D721Med (cell line): ENCODE results near the gene IVD.

ENCODE experiments used
- DNase-seq: peaks from one replicate; pipeline ENCODE4 v3.0.0; 2011; ENCODE audit warnings: low spot score; ENCODE audit not compliant: insufficient read length
- FAIRE-seq: peaks from 2 replicates; lab custom pipeline; 2011; peaks lifted over from hg19 to GRCh38; lab: Jason Lieb, UNC
- CTCF ChIP-seq: IDR thresholded peaks from 2 replicates; pipeline ENCODE4 v1.5.1; 2012; ENCODE audit warnings: mild to moderate bottlenecking, control low read depth; ENCODE audit not compliant: insufficient read depth; ENCODE audit errors: missing control alignments

IVD gene

DNA sequence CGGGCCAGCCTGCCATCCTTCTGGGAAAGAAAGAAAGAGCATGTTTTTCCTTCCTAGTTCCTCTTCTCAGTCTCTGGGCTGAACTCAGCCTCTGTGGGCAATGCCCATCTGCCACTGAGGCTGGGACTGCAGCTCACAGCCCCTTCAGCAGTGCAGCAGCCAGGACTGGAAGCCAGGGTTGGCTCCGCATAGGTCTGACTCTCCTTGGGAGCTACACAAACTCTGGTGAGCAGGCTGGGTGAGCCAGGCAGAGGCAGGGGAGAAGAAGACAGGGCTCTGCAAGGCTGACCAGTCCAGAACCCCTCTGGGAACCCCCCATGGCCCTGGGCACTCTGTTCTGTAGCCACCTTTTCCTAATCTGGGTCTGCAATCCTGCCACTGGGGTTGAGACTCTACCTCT, 44.0 kb upstream of the IVD start:
- DNase-seq (no peak), FAIRE-seq (no peak)
- TF ChIP-seq CTCF, result no peak

GRCh38 chr15:40363611-40364010, 42.0 kb upstream of the IVD start:
- TF ChIP-seq CTCF, result no peak
- no peak for FAIRE-seq
- DNase-seq, result no peak

DNA sequence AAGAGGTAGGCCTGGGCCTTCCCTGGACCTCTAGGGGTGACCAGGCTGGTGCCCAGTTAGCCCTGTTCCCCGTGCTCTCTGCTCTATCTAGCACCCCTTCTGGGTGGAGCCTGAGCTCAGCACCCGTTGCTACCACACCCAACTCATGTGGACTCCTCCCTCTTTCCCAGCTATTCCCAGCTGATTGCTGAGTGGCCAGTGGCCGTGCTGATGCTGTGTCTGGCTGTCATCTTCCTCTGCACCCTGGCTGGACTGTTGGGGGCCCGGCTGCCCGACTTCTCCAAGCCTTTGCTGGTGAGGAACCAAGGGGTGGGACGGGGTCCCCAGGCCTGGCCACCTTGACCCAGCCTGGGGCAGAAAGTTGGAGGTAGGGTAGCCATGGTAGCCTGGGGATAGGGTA, 41.3 kb upstream of the IVD start:
- FAIRE-seq, result no peak
- no peak for DNase-seq
- no peak for TF ChIP-seq CTCF

DNA sequence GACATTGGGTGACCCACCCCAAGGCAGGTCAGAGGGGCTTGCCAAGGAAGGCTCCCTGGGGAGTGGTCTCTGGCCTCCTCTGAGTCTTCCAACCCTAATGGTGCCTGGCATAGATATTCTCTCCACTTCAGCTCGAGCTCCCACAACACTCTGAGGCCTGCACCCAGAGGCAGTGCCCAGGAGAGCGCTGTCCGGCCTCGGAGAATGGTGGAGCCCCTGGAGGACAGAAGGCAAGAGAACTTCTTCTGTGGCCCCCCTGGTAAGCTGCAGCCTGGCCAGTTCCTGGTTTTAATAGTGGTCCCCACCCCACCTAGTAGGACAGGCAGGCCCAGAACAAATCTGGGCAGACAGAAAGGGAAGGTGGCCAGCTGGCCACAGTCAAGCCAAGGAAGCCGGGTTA, 40.6 kb upstream of the IVD start:
- TF ChIP-seq CTCF, result no peak
- FAIRE-seq (no peak), DNase-seq (no peak)

- DNase-seq, result no peak
- no peak for FAIRE-seq
- TF ChIP-seq CTCF, result no peak
Observed at GRCh38 chr15:40365624-40366456, 39.8 kb upstream of the IVD start.

DNA sequence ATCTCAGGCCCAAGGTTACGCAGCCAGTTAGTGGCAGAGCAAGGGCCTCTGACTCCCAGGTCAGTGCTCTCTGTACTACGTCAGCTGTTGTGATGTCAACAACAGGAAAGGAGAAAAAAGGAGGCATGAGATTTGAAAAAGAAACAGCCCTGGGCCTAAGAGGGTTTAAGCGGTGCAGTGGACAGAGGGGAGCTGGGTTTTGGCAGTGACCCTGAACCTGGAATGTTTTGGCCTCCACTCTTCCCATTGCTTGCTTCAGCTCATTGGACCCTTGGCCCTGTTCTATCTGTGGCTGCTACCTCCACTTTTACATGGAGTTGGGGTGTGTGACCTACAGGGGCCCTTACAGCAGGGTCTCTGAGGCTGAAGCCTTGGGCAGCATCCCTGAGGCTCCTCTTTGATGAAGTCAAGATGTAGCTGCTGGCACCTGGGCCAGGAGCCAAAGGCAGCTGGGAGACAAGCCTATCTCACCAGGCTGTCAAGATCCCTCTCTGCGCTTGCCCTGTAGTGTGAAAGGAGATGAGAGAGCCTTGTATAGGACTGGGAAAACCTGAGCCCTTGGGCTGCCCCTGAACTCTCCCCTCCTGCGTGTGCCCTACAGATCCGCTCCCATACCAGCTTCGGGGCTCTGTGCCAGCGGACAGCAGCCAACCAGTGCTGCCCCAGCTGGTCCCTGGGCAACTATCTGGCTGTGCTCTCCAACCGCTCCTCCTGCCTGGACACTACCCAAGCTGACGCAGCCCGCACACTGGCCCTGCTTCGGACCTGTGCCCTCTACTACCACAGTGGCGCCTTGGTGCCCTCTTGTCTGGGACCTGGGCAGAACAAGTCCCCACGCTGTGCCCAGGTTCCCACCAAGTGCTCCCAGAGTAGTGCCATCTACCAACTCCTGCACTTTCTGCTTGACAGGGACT, 38.9 kb upstream of the IVD start:
- DNase-seq (no peak), FAIRE-seq (no peak)
- no peak for TF ChIP-seq CTCF
